GM19452 (cell line): ENCODE results near the gene ACOD1.
"Not testable (repeated sequence)": the region's sequence is repeated elsewhere in the genome, so short reads cannot be mapped to it uniquely, and the experiment has no call there.

Source experiments
- ATAC-seq: cut with Tn5 transposase; IDR thresholded peaks from one replicate; pipeline ENCODE4 v1.9.1; 2021; ENCODE audit not compliant: unreplicated experiment

The ACOD1 gene

GRCh38 chr13:76948149-76948548 lies at the start of gene ACOD1:
Gene ACOD1 (plus strand): TSS chr13:76948511. CDS start chr13:76948559, 48 bp downstream.
- no peak for ATAC-seq

DNA sequence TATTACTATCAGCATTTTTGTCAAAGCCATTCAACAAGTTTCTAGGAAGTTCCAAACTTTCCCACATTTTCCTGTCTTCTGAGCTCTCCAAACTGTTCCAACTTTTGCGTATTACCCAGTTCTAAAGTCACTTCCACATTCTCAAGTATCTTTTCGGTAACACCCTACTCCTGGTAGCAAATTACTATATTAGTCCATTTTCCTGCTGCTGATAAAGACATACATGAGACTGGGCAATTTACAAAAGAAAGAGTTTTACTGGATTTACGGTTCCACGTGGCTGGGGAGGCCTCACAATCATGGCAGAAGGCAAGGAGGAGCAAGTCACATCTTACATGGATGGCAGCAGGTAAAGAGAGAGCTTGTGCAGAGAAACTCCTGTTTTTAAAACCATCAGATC lies 49.2 kb upstream of the ACOD1 start:
- ATAC-seq: not testable (repeated sequence)

DNA sequence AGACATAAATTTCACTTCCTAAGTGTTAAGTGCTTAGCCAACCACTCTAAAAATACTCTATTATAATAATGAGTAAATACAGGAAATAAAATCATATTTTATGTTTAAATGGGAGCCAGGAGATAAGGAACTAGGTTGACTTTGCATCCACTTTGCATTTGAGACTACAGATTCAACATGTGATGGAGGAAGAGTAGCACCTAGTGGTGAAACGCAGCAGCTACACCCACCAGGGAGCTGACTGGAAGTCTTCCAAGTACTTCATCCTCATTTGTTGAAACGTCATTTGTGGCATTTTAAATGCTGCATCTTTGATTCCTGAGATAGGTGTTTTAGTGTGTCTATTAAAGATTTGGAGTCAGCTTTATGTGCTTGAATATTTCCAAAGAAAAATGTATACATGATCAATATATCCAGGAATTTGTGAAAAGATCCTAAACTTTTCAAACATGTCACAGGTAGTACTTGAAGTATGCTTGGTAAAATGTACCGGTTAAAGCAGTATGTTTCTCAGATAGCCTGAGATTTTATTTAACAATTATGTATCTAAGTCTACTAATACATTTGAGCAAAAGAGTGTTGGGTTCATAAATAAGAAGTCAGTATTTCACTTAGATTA lies 44.7 kb upstream of the ACOD1 start:
- peak; percentile 88 for ATAC-seq

GRCh38 chr13:76904507-76904906 lies 43.8 kb upstream of the ACOD1 start:
- ATAC-seq: no peak

- ATAC-seq: no peak
Measured at GRCh38 chr13:76912476-76912875, 35.8 kb upstream of the ACOD1 start.

GRCh38 chr13:76913898-76914297 lies 34.4 kb upstream of the ACOD1 start:
- ATAC-seq: no peak

DNA sequence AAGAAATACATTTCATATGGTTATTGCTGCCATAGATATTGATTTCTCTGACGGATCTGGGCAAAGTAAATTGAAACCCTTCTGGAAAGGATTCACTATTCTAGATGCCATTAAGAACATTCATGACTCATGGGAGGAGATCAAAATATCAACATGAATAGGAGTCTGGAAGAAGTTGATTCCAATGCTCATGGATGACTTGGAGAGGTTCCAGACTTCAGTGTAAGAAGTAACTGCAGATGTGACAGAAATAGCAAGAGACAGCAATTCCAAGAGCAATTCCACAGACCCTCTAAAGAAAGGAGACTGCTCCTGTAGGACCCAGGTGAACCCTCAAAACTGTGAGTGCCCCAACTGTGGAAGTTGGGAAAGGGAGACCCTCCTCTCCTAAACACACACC lies 31.2 kb upstream of the ACOD1 start:
- ATAC-seq: no peak

DNA sequence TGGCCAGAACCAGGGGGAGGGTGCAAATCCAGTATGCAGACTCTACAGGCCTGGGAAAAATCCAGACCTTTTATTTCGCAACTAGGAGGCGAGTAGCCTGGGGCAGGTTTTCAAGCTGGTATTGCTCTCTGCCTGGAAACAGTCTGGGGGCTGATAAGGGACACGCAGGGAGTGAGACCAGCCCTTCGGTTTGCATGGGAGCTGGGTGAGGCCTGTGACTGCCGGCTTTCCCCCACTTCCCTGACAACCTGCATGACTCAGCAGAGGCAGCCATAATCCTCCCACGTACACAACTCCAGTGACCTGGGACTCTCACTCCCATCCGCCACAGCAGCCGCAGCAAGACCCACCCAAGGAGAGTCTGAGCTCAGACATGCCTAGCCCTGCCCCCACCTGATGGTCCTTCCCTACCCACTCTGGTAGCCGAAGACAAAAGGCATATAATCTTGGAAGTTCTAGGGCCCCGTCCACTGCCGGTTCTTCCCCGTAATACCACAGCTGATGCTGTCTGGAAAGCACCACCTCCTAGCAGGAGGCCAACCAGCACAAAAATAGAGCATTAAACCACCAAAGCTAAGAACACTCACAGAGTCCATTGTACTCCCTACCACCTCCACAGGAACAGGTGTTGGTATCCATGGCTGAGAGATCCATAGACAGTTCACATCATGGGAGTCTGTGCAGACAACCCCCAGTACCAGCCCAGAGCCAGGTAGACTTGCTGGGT lies 30.4 kb upstream of the ACOD1 start:
- not testable (repeated sequence) for ATAC-seq

DNA sequence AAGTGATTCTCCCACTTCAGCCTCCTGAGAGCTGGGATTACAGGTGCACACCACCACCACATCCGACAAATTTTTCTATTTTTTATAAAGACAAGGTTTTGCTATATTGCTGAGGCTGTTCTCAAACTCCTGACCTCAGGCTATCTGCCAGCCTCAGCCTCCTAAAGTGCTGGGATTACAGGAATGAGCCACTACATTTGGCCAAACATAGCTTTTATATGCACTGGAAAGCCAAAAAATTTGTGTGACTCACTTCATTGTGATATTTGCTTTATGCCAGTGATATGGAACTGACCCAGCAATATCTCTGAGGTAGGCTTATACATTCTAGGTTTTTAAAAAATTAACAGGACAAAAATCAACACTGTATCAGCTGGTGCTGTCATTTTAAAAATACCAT lies 26.8 kb upstream of the ACOD1 start:
- ATAC-seq: no peak

GRCh38 chr13:76925115-76925514 lies 23.2 kb upstream of the ACOD1 start:
- no peak for ATAC-seq

GRCh38 chr13:76927955-76928354 lies 20.4 kb upstream of the ACOD1 start:
- no peak for ATAC-seq

DNA sequence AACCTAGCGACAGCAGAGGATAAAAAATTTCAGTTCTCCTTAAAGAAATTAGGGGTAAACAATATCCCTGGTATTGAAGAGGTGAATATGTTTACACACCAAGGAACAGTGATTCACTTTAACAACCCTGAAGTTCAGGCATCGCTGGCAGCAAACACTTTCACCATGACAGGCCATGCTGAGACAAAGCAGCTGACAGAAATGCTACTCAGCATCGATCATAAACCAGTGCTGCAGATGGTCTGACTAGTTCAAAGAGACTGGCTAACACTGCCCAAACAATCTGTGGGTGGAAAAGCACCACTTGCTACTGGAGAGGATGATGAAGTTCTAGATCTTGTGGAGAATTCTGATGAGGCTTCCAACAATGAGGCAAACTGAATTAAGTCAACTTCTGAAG lies 19.9 kb upstream of the ACOD1 start:
- no peak for ATAC-seq

DNA sequence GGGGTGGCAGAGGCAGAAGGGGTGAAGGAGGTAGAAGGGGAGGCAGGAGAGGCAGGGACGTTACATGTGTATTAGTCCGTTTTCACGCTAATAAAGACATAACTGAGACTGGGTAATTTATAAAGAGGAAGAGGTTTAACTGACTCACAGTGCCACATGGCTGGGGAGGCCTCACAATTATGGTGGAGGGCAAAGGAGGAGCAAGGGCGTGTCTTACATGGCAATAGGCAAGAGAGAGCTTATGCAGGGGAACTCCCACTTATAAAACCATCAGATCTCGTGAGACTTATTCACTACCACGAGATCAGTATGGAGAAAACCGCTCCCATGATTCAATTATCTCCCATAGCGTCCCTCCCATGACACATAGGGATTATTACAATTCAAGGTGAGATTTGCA lies 19.0 kb upstream of the ACOD1 start:
- no peak for ATAC-seq

DNA sequence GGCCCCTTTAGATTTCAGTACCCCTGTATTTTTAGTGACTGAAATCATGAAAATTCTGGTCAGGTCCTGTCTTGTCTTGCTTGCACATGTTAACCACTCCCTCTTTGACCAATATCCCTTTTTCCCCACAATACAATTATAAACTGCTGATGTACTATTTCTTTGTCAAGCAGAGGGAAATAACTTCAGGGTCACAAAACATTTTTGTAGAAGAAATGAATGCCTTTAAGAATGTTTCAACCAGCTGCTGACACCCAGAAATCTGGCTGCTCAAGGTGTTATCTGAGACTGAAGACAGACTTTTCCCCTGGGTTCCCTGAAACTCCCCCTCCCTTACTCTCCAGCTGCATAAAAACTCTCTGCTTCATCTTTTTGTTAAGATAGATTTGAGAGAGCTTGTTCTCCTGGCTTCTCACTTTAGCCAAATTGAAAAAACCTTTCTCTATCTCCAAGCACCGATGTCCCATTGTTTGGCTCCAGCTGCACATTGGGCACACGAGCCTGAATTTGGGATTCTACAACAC lies 18.4 kb upstream of the ACOD1 start:
- no peak for ATAC-seq

DNA sequence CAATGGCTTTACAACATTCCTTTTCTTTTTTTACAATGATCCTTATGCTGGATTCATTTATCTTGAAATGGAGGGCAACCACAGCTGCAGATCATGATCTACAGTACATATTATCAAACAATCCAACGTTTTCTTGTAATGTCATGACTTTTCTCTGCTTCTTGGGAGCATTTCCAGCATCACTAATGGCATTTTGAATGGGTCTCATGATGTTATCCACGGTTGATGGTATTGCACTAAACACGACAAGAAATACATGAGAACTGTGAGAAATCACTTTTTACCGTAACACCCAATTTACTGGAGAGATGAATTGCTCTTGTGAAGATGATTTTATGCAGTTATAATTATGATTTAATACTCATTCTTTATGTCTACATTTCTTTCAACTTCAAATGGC lies 16.2 kb upstream of the ACOD1 start:
- no peak for ATAC-seq

GRCh38 chr13:76934671-76935070 lies 13.6 kb upstream of the ACOD1 start:
- no peak for ATAC-seq

- no peak for ATAC-seq
Measured at GRCh38 chr13:76936763-76937162, 11.5 kb upstream of the ACOD1 start.

DNA sequence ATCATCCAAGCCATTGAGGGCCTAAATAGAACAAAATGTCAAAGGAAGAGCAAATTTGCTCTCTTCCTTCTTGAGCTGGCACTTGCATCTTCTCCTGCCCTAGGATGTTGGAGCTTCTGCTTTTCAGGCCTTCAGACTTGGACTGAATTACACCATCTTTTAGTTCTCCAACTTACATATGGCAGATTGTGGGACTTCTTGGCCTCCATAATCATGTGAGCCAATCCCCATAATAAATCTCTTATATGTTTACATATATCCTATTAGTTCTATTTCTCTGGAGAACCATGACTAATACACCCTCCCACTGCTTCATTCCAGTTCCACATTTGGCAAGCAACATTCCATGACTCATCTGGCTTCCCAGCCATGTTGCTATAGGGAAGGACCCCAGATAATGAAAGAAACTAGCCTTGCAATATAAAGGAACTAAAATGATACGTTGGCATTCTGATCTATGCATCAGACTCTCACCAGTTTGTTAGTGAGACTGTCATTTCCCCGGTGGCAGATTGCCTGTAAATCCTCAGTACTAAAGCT lies 11.0 kb upstream of the ACOD1 start:
- no peak for ATAC-seq

DNA sequence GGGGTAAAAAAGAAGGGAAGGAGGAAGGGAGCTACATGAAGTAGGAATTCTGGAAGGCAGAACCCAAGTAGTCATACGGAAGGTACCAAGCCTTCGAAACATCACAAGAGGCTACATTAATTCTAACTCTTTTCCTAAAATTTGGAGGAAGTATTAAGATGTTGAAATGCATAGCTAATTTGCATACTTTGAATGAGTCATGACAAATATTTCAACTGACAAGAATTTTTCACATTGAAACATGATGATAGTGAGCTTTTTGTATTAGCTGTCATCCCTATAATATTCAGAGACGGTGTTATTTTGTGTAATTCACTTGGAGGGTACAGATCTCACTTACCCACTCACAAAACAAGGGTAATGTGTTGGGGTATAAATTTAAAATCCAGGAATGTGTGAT lies 9.1 kb upstream of the ACOD1 start:
- ATAC-seq: no peak

DNA sequence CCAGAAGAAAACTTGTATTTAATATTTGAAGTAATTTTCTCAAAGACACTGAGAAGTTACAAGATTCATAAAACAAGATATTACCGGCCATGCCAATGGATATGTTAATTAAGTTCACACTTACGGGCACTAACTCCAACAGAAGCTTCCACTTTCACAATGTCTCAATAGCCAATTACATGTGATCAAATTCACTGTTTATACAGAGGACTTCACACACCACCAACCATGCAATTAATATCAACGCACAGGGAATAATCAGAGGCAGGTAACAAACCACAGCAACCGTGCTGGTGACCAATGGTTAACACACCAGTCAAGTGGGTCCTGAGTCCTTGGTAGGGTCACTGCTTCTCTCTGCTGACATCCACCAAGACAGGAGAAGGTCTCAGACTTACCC lies 5.9 kb upstream of the ACOD1 start:
- peak; percentile 67 for ATAC-seq

GRCh38 chr13:76943646-76944045 lies 4.7 kb upstream of the ACOD1 start:
- ATAC-seq: no peak

DNA sequence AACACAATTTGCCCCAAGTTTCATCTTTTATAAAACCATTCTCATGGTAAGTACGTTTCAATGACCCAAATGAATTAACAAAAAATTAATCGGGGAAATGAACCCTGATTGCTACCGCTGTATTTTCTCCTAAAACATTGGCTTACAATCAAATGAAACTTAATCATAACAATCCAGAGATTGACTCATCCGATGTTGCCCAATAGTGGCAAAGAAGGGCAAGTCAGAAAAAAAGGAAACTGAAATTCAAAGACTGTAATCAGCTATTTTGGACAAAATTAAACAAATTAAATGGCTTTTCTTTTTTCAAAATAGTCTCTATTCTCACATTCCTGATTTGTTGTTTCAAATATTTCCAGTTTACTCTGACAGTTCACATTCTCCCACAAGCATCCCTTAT lies 3.9 kb upstream of the ACOD1 start:
- ATAC-seq: no peak
